ENCODE results near the gene RFX3. TPM values are rescaled to one million over a fixed set of nuclear protein-coding genes. Genes with fewer than 3 reads are reported as not detected.
A peak's percentile ranks its signal among the peaks of the same experiment; 100 is the strongest.

RFX3 gene
- total RNA-seq, 1 donor from 2014 or later: 39.1 TPM

- DNase-seq: no peak
- intact Hi-C loops (cut with micrococcal nuclease): no loop called here
- POLR2A ChIA-PET: no interaction called here
- Mint-ChIP-seq H3K9me3 (no peaks in the 10 kb centered on the region), H3K27ac (no peak overlapping the region), H3K4me3 (no peak overlapping the region), H3K4me1 (no peaks in the 10 kb centered on the region), H3K27me3 (no peaks in the 10 kb centered on the region), H3K36me3 (ENCODE audit: low read depth) (peaks cover 72% of the 10 kb centered on the region)
- no peak for TF ChIP-seq CTCF (IDR thresholded peaks at IDR 0.05)
- CTCF ChIA-PET: no interaction called here
- ATAC-seq (ENCODE audit: low read depth): no peak
Observed at GRCh38 chr9:3251309-3251708, 274.5 kb downstream of the RFX3 start.

- TF ChIP-seq CTCF (IDR thresholded peaks at IDR 0.05): no peak
- POLR2A ChIA-PET: no interaction called here
- intact Hi-C loops (cut with micrococcal nuclease): no loop called here
- CTCF ChIA-PET: no interaction called here
- no peaks in the 10 kb centered on the region for H3K9me3 Mint-ChIP-seq
- H3K4me1 Mint-ChIP-seq: no peaks in the 10 kb centered on the region
- no peak for ATAC-seq (ENCODE audit: low read depth)
- no peak overlapping the region for H3K4me3 Mint-ChIP-seq
- no peak overlapping the region for H3K27ac Mint-ChIP-seq
- peaks cover 72% of the 10 kb centered on the region for H3K36me3 Mint-ChIP-seq (ENCODE audit: low read depth)
- no peak for DNase-seq
- no peaks in the 10 kb centered on the region for H3K27me3 Mint-ChIP-seq
Observed at GRCh38 chr9:3250741-3251140, 275.1 kb downstream of the RFX3 start.

- H3K27ac Mint-ChIP-seq: no peak overlapping the region
- CTCF ChIA-PET: interaction anchor here (2.0 kb wide), 1 partner anchor 194 kb away, joined by 7 read pairs; no protein-coding TSS in a partner anchor
Observed at GRCh38 chr9:3247211-3247610, 278.6 kb downstream of the RFX3 start.

GRCh38 chr9:3246241-3246640 lies 279.6 kb downstream of the RFX3 start:
- intact Hi-C loops (cut with micrococcal nuclease): loop anchor here (10.0 kb wide), 2 partner anchors 59 to 409 kb away; no protein-coding TSS in a partner anchor
- ATAC-seq (ENCODE audit: low read depth) (no peak), DNase-seq (no peak)
- CTCF ChIA-PET: no interaction called here
- no peaks in the 10 kb centered on the region for H3K27me3 Mint-ChIP-seq
- no peak overlapping the region for H3K4me3 Mint-ChIP-seq
- H3K36me3 Mint-ChIP-seq (ENCODE audit: low read depth): peaks cover 52% of the 10 kb centered on the region
- no peak overlapping the region for H3K27ac Mint-ChIP-seq
- no peaks in the 10 kb centered on the region for H3K9me3 Mint-ChIP-seq
- H3K4me1 Mint-ChIP-seq: peaks cover 4% of the 10 kb centered on the region
- TF ChIP-seq CTCF (IDR thresholded peaks at IDR 0.05): no peak
- POLR2A ChIA-PET: no interaction called here

More at GRCh38 chr9:3247211-3247610, 278.6 kb downstream of the RFX3 start:
- TF ChIP-seq CTCF (IDR thresholded peaks at IDR 0.05): no peak
- Mint-ChIP-seq H3K4me1 (peaks cover 4% of the 10 kb centered on the region), H3K27me3 (no peaks in the 10 kb centered on the region), H3K4me3 (no peak overlapping the region), H3K9me3 (no peaks in the 10 kb centered on the region), H3K36me3 (ENCODE audit: low read depth) (peaks cover 58% of the 10 kb centered on the region)
- DNase-seq (no peak), ATAC-seq (ENCODE audit: low read depth) (no peak)
- POLR2A ChIA-PET: no interaction called here
- intact Hi-C loops (cut with micrococcal nuclease): loop anchor here (10.0 kb wide), 2 partner anchors 58 to 408 kb away; no protein-coding TSS in a partner anchor

GRCh38 chr9:3244963-3245653 lies 280.7 kb downstream of the RFX3 start:
- H3K9me3 Mint-ChIP-seq: no peaks in the 10 kb centered on the region
- TF ChIP-seq CTCF (IDR thresholded peaks at IDR 0.05): no peak
- intact Hi-C loops (cut with micrococcal nuclease): loop anchor here (10.0 kb wide), 2 partner anchors 60 to 410 kb away; no protein-coding TSS in a partner anchor
- H3K27ac Mint-ChIP-seq: peak overlapping the region; percentile 15
- peaks cover 44% of the 10 kb centered on the region for H3K36me3 Mint-ChIP-seq (ENCODE audit: low read depth)
- ATAC-seq (ENCODE audit: low read depth) (peak; percentile 77), DNase-seq (no peak)
- H3K4me1 Mint-ChIP-seq: peaks cover 4% of the 10 kb centered on the region
- POLR2A ChIA-PET: no interaction called here
- no peak overlapping the region for H3K4me3 Mint-ChIP-seq
- no peaks in the 10 kb centered on the region for H3K27me3 Mint-ChIP-seq
- CTCF ChIA-PET: interaction anchor here (7.8 kb wide), 1 partner anchor 197 kb away, joined by 136 read pairs; no protein-coding TSS in a partner anchor

Measured in activated B cell treated with CpG ODN at 0.5 μM for 24 hours (primary cell).